H1 (cell line): ENCODE measurements around the gene FAM53B. TPM values are rescaled to one million over a fixed set of nuclear protein-coding genes. Genes with fewer than 3 reads are reported as not detected.

Source experiments
- CTCF ChIA-PET: fragments of 300-600 bp; sonication (Branson Sonifier 250); formaldehyde crosslinking; loops from one replicate; lab custom pipeline; 2021; ENCODE audit not compliant: partially characterized antibody; lab: Charles Lee
- POLR2A ChIA-PET: fragments of 300-600 bp; sonication (Branson Sonifier 250); formaldehyde crosslinking; loops from one replicate; lab custom pipeline; 2021; ENCODE audit warnings: inconsistent platforms; ENCODE audit not compliant: partially characterized antibody; lab: Charles Lee
- DNase-seq, 2 experiments: peaks; one replicate each; pipeline versions ENCODE4 v3.0.0 to v3.0.0-alpha.2; 2010 to 2022; ENCODE audit warnings: low spot score in 2 of 2, low read depth in 1 of 2, mixed read lengths in 1 of 2
- FAIRE-seq: peaks from 2 replicates; lab custom pipeline; 2011; peaks lifted over from hg19 to GRCh38; lab: Jason Lieb, UNC
- H2AFZ ChIP-seq: 2 replicates; pipeline ENCODE4 v1.8.1; 2012; ENCODE audit warnings: low read length, inconsistent platforms
- H2AK5ac ChIP-seq: 2 replicates; pipeline ENCODE4 v1.6.1; 2013; ENCODE audit warnings: low read depth, low read length
- H2BK120ac ChIP-seq: replicated peaks from 2 replicates; pipeline ENCODE3; 2013; ENCODE audit warnings: low read depth, low read length, inconsistent platforms
- H2BK12ac ChIP-seq: 2 replicates; pipeline ENCODE4 v1.6.1; 2013; ENCODE audit warnings: low read depth, low read length
- H2BK15ac ChIP-seq: 2 replicates; pipeline ENCODE4 v1.6.1; 2013; ENCODE audit warnings: low read length
- H2BK20ac ChIP-seq: 2 replicates; pipeline ENCODE4 v1.6.1; 2013; ENCODE audit warnings: low read length
- H2BK5ac ChIP-seq: 2 replicates; pipeline ENCODE4 v1.6.1; 2013; ENCODE audit warnings: low read depth, low read length
- H3K14ac ChIP-seq: 2 replicates; pipeline ENCODE4 v1.6.1; 2013; ENCODE audit warnings: inconsistent platforms; ENCODE audit not compliant: insufficient read length
- H3K18ac ChIP-seq: 2 replicates; pipeline ENCODE4 v1.6.1; 2013; ENCODE audit warnings: low read length; ENCODE audit errors: extremely low read depth
- H3K23ac ChIP-seq: 2 replicates; pipeline ENCODE4 v1.6.1; 2013; ENCODE audit warnings: inconsistent platforms; ENCODE audit not compliant: insufficient read length
- H3K23me2 ChIP-seq: 2 replicates; pipeline ENCODE4 v1.6.1; 2013; ENCODE audit warnings: low read depth, low read length
- H3K27ac ChIP-seq: 2 replicates; pipeline ENCODE4 v1.6.1; 2011; ENCODE audit warnings: low read depth, low read length, inconsistent platforms
- H3K27me3 ChIP-seq, 4 experiments: replicated peaks in 1 of 4; 1 replicate in 1 of 4; 2 replicates in 3 of 4; pipeline versions ENCODE4 v1.6.1 to v1.8.1; 2011 to 2013; ENCODE audit warnings: low read length in 3 of 4, mild to moderate bottlenecking in 3 of 4, inconsistent platforms in 2 of 4, mixed read lengths in 2 of 4, moderate library complexity in 1 of 4; ENCODE audit not compliant: control insufficient read depth in 3 of 4, insufficient read depth in 3 of 4; ENCODE audit errors: extremely low read depth in 1 of 4
- H3K36me3 ChIP-seq, 4 experiments: 2 replicates each; pipeline versions ENCODE4 v1.6.1 to v1.8.1; 2011 to 2013; ENCODE audit warnings: mild to moderate bottlenecking in 4 of 4, low read length in 3 of 4, moderate library complexity in 2 of 4, control low read depth in 1 of 4, inconsistent platforms in 1 of 4; ENCODE audit not compliant: insufficient read depth in 4 of 4, control insufficient read depth in 2 of 4
- H3K4ac ChIP-seq: replicated peaks from 2 replicates; pipeline ENCODE3; 2013; ENCODE audit warnings: low read length, low read depth, mixed read lengths, inconsistent platforms; ENCODE audit not compliant: insufficient read length
- H3K4me1 ChIP-seq, 4 experiments: replicated peaks in 1 of 4; 1 replicate in 1 of 4; 2 replicates in 3 of 4; pipeline versions ENCODE4 v1.6.1 to v1.8.1; 2011 to 2013; ENCODE audit warnings: low read length in 3 of 4, inconsistent platforms in 2 of 4, mixed read lengths in 1 of 4; ENCODE audit not compliant: insufficient read depth in 4 of 4, control insufficient read depth in 3 of 4
- H3K4me2 ChIP-seq, 2 experiments: 2 replicates each; pipeline versions ENCODE4 v1.6.1 to v1.8.1; 2011 to 2013; ENCODE audit warnings: low read depth in 2 of 2, low read length in 2 of 2, control low read depth in 1 of 2, inconsistent platforms in 1 of 2, mild to moderate bottlenecking in 1 of 2; ENCODE audit not compliant: insufficient read depth in 1 of 2
- H3K4me3 ChIP-seq, 4 experiments: fragments of 200-600, 300-600 bp in 1 of 4; sonication (generic), shearing (Covaris generic), sonication (Bioruptor Twin) in 1 of 4; 2 replicates each; pipeline versions ENCODE4 v1.5.1 to v1.8.1; 2011 to 2016; ENCODE audit warnings: low read length in 4 of 4, low read depth in 3 of 4, control low read depth in 2 of 4, inconsistent platforms in 2 of 4, mild to moderate bottlenecking in 2 of 4, mixed read lengths in 1 of 4, moderate library complexity in 1 of 4; ENCODE audit not compliant: insufficient read depth in 2 of 4; ENCODE audit errors: extremely low read depth in 1 of 4
- H3K56ac ChIP-seq: replicated peaks from 2 replicates; pipeline ENCODE3; 2013; ENCODE audit warnings: low read depth, mild to moderate bottlenecking, mixed read lengths, low read length, inconsistent platforms; ENCODE audit not compliant: insufficient read length
- H3K79me1 ChIP-seq: 2 replicates; pipeline ENCODE4 v1.6.1; 2013; ENCODE audit warnings: low read depth, low read length, control low read depth
- H3K79me2 ChIP-seq, 2 experiments: 2 replicates each; pipeline versions ENCODE4 v1.6.1 to v1.8.1; 2012 to 2013; ENCODE audit warnings: low read length in 2 of 2, mild to moderate bottlenecking in 2 of 2, inconsistent platforms in 1 of 2; ENCODE audit not compliant: insufficient read depth in 2 of 2, control insufficient read depth in 1 of 2
- H3K9ac ChIP-seq, 4 experiments: replicated peaks in 1 of 4; 1 replicate in 1 of 4; 2 replicates in 3 of 4; pipeline versions ENCODE4 v1.6.1 to v1.8.1; 2011 to 2013; ENCODE audit warnings: low read depth in 3 of 4, low read length in 3 of 4, control low read depth in 2 of 4, mild to moderate bottlenecking in 2 of 4, moderate library complexity in 2 of 4, inconsistent platforms in 1 of 4; ENCODE audit errors: extremely low read depth in 1 of 4
- H3K9me3 ChIP-seq, 2 experiments: 2 replicates each; pipeline versions ENCODE4 v1.6.1 to v1.8.1; 2012 to 2013; ENCODE audit warnings: mild to moderate bottlenecking in 2 of 2, moderate library complexity in 2 of 2, control low read depth in 1 of 2, inconsistent platforms in 1 of 2, low read depth in 1 of 2, low read length in 1 of 2, mixed read lengths in 1 of 2; ENCODE audit not compliant: insufficient read depth in 2 of 2
- H4K20me1 ChIP-seq, 2 experiments: replicated peaks in 1 of 2; 2 replicates each; pipeline versions ENCODE3 to v1.8.1; 2011 to 2013; ENCODE audit warnings: inconsistent platforms in 2 of 2, low read length in 2 of 2, mild to moderate bottlenecking in 1 of 2; ENCODE audit not compliant: insufficient read depth in 2 of 2, control insufficient read depth in 1 of 2
- H4K5ac ChIP-seq: 2 replicates; pipeline ENCODE4 v1.6.1; 2013; ENCODE audit warnings: low read length, low read depth, mixed read lengths, inconsistent platforms; ENCODE audit not compliant: insufficient read length
- H4K8ac ChIP-seq: 2 replicates; pipeline ENCODE4 v1.8.0; 2013; ENCODE audit warnings: mild to moderate bottlenecking, moderate library complexity, low read length, inconsistent platforms; ENCODE audit not compliant: insufficient read depth; ENCODE audit errors: extremely low read depth
- H4K91ac ChIP-seq: replicated peaks from 2 replicates; pipeline ENCODE3; 2013; ENCODE audit warnings: low read length, mixed read lengths, inconsistent platforms; ENCODE audit not compliant: insufficient read length
- WGBS, 2 experiments: shearing (Covaris generic) in 1 of 2; methylation state at CpG; one replicate each; pipeline versions ENCODE4 v1.1.6 to v1.1.7; 2013 to 2015; ENCODE audit warnings: low lambda C conversion rate in 2 of 2, mixed read lengths in 2 of 2, inconsistent platforms in 1 of 2, low coverage in 1 of 2, missing lambda C conversion rate in 1 of 2; ENCODE audit not compliant: insufficient replicate concordance in 2 of 2, insufficient coverage in 1 of 2, insufficient read length in 1 of 2; ENCODE audit errors: extremely low coverage in 1 of 2, missing lambda C conversion rate in 1 of 2; 5-methylcytosine and 5-hydroxymethylcytosine counted together
- polyA plus RNA-seq, 7 experiments: library from polyadenylated mRNA; depleted of rRNA in 3 of 7; stranded (reverse) in 5 of 7; unstranded in 2 of 7; fragments of >200 nt in 5 of 7; fragments of 200-250 nt in 2 of 7; gene quantifications; 1 replicate in 5 of 7; 2 replicates in 1 of 7; 4 replicates in 1 of 7; pipeline versions ENCODE4 v1.2.1 to v1.2.3, GENCODE V29; 2011 to 2013; ENCODE audit warnings: missing spikeins in 2 of 7, mixed read lengths in 2 of 7
- total RNA-seq: library from RNA; stranded (reverse); fragmentation: NEBNext Ultra II Directional; extraction: Animal tissue kit (Norgen Biotek cat#: 25700); gene quantifications from 2 replicates; pipeline ENCODE4 v1.2.1, GENCODE V29; 2021

Gene FAM53B
- total and polyA plus RNA-seq, 2 of the 8 experiments (the other 6 are each of a cell fraction or from before 2014, with no cell fraction given) = 5.3 to 14.4 TPM

GRCh38 chr10:124748953-124749645 is 4.9 kb upstream of the FAM53B start:
- no peak for DNase-seq
- Histone ChIP-seq H3K14ac (no peak overlapping the region), H2BK12ac (no peak overlapping the region), H4K20me1 (peaks cover 0 to 2% of the 10 kb centered on the region in 2 experiments), H2BK120ac (no peak overlapping the region), H3K23me2 (peaks cover 2% of the 10 kb centered on the region; the same call in 1 of the 2 replicates), H3K4me2 (no peak overlapping the region), H3K36me3 (no peaks in the 10 kb centered on the region; a peak in 1 of 8 replicates), H4K91ac (no peak overlapping the region), H3K56ac (no peak overlapping the region), H3K79me2 (no peaks in the 10 kb centered on the region), H3K79me1 (no peaks in the 10 kb centered on the region), H3K27me3 (no peaks in the 10 kb centered on the region), H2BK15ac (no peak overlapping the region), H3K9ac (no peak overlapping the region), H3K27ac (no peak overlapping the region), H2AK5ac (no peak overlapping the region), H3K4me3 (no peak overlapping the region), H4K8ac (no peak overlapping the region), H3K4me1 (peaks cover 0 to 3% (median 2%) of the 10 kb centered on the region in 4 experiments; a peak in 3 of 7 replicates), H3K4ac (no peak overlapping the region), H2BK5ac (no peak overlapping the region), H4K5ac (no peak overlapping the region), H2AFZ (no peak overlapping the region), H3K18ac (no peak overlapping the region), H3K9me3 (no peaks in the 10 kb centered on the region), H3K23ac (no peak overlapping the region), H2BK20ac (no peak overlapping the region)
- WGBS, 2 experiments = 86% methylated on average over 4 of the region's 4 CpGs; no CpG with 5 or more reads in 1 of the 2 experiments
- ChIA-PET CTCF (interaction anchor here (0.8 to 1.6 kb wide), 7 partner anchors 10 to 360 kb away, joined by 3 to 5 read pairs (median 3); no protein-coding TSS in a partner anchor), POLR2A (interaction anchor here (0.6 to 1.5 kb wide), 3 partner anchors 9 to 43 kb away, joined by 3 to 6 read pairs (median 4); partner anchors contain the start of gene EEF1AKMT2)
- no peak for FAIRE-seq
